ENCODE measurements around the gene CPVL. TPM values are rescaled to one million over a fixed set of nuclear protein-coding genes. Genes with fewer than 3 reads are reported as not detected.

CPVL gene
- total and polyA plus RNA-seq, 4 donors, result 16.6 to 34.8 (median 17.6) TPM

DNA sequence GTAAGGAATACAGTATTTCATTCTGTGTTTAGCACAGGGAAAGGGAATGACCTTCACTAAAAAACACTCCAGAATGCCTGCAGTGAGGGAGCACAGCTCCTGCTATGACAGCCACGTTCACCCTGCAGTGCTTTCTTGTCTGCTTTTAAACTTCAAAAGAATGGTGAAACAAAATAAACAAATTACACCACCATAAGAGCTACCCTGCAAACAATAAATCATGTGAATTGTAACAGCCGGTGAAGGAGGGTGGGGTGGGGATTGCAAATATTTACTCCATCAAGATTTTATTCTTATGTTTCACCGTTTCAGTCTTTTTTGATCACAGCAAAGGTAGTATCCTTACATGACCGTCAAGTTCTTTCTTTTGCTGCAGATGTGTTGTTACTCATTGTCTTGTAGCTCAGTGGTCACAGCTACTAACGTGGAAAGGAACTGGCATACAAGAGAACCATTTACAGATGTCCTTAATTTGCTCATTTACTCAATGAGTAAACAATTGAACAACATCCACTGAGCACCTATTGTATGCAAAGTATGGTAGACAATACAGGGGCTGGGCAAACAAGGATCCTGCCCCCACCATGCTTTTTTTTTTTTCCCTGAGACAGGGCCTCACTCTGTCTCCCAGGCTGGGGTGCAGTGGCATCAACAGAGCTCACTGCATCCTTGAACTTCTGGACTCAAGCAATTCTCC lies 44.2 kb upstream of the CPVL start:
- Histone ChIP-seq H3K27ac (ENCODE audit: low read depth in 1 of 2, low read length in 1 of 2) (no peak overlapping the region), H3K9me3 (ENCODE audit: control insufficient read depth in 4 of 4, insufficient read depth in 3 of 4, low read length in 3 of 4) (no peaks in the 10 kb centered on the region), H3K4me1 (ENCODE audit: control insufficient read depth in 5 of 5, insufficient read depth in 5 of 5, low read length in 5 of 5) (peaks cover 0 to 6% (median 2%) of the 10 kb centered on the region in 5 donors), H3K4me3 (no peak overlapping the region), H3K9ac (ENCODE audit: insufficient read depth in 1 of 2, low read length in 2 of 2) (no peak overlapping the region), H3K27me3 (ENCODE audit: control insufficient read depth in 3 of 3, insufficient read depth in 3 of 3, low read length in 2 of 3) (peaks cover 0 to 48% (median 13%) of the 10 kb centered on the region in 3 donors), H3K36me3 (ENCODE audit: control insufficient read depth in 4 of 4, insufficient read depth in 4 of 4, low read length in 4 of 4) (no peaks in the 10 kb centered on the region)
- 52 to 70% methylated on average over 5 of the region's 5 CpGs for WGBS, 2 donors
- DNase-seq, result peak in 1 of 3 donors; percentile 10
- no peak for ATAC-seq (ENCODE audit: insufficient read depth, low FRiP score)
- TF ChIP-seq, protein P1, sequence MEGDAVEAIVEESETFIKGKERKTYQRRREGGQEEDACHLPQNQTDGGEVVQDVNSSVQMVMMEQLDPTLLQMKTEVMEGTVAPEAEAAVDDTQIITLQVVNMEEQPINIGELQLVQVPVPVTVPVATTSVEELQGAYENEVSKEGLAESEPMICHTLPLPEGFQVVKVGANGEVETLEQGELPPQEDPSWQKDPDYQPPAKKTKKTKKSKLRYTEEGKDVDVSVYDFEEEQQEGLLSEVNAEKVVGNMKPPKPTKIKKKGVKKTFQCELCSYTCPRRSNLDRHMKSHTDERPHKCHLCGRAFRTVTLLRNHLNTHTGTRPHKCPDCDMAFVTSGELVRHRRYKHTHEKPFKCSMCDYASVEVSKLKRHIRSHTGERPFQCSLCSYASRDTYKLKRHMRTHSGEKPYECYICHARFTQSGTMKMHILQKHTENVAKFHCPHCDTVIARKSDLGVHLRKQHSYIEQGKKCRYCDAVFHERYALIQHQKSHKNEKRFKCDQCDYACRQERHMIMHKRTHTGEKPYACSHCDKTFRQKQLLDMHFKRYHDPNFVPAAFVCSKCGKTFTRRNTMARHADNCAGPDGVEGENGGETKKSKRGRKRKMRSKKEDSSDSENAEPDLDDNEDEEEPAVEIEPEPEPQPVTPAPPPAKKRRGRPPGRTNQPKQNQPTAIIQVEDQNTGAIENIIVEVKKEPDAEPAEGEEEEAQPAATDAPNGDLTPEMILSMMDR (IDR thresholded peaks at IDR 0.05; ENCODE audit: control extremely low read depth, extremely low read depth), result no peak

DNA sequence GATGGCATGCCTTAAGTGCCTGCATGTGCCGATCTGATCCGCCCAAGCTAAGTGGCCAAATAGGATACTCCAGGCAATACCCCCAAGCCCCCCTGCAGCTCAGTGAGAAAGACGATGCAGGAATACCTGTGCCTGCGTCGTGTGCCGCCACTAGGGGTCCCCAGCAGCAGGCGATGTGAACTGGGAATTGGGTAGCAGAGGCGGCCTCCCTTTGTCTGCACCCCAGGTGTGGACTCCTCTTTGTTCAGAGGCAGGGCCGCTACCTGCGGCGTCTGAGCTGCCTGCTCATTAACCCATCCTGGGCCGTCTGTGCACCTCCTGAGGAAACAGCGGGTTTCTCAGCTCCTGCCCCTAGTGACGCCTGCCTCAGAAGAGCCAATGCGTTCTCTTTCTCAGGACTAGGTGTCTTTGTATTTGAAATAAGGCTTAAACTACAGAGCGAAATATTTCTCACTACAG lies 43.4 kb upstream of the CPVL start:
- no peak overlapping the region for H3K4me3 ChIP-seq
- ATAC-seq (ENCODE audit: insufficient read depth, low FRiP score) (peak; percentile 38), DNase-seq (peak; percentile 57 to 71 (median 66))
- H3K27ac ChIP-seq (ENCODE audit: low read depth in 1 of 2, low read length in 1 of 2), result no peak overlapping the region
- H3K27me3 ChIP-seq (ENCODE audit: control insufficient read depth in 3 of 3, insufficient read depth in 3 of 3, low read length in 2 of 3), result peaks cover 0 to 42% (median 10%) of the 10 kb centered on the region in 3 donors
- H3K9ac ChIP-seq (ENCODE audit: insufficient read depth in 1 of 2, low read length in 2 of 2), result no peak overlapping the region
- H3K9me3 ChIP-seq (ENCODE audit: control insufficient read depth in 4 of 4, insufficient read depth in 3 of 4, low read length in 3 of 4), result no peaks in the 10 kb centered on the region
- WGBS, 2 donors, result 12 to 16% methylated on average over 16 of the region's 16 CpGs
- no peaks in the 10 kb centered on the region for H3K36me3 ChIP-seq (ENCODE audit: control insufficient read depth in 4 of 4, insufficient read depth in 4 of 4, low read length in 4 of 4)
- peaks cover 0 to 6% (median 0%) of the 10 kb centered on the region in 5 donors for H3K4me1 ChIP-seq (ENCODE audit: control insufficient read depth in 5 of 5, insufficient read depth in 5 of 5, low read length in 5 of 5)
- TF ChIP-seq, protein P1 (IDR thresholded peaks at IDR 0.05; ENCODE audit: control extremely low read depth, extremely low read depth), result peak; percentile 46

DNA sequence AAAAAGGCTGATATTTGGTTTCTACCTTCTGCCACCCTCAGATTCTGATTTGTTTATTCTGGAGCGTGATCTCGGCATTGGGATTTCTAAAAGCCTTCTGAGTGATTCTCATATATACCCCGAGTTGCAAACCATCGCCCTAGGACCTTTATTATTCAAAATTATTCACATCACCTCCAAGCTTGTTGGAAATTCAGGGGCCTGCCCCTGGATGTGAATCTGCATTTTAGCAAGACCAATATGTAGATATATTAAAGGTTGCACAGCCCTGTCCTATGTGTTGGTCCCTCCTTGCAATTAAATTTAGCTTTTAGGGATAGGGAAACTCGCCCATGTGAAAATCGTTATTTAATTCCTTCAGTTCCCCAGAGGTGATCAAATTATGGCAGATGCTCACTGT lies 39.3 kb upstream of the CPVL start:
- Histone ChIP-seq H3K4me3 (no peak overlapping the region), H3K9me3 (ENCODE audit: control insufficient read depth in 4 of 4, insufficient read depth in 3 of 4, low read length in 3 of 4) (no peaks in the 10 kb centered on the region), H3K4me1 (ENCODE audit: control insufficient read depth in 5 of 5, insufficient read depth in 5 of 5, low read length in 5 of 5) (peaks cover 0 to 4% (median 0%) of the 10 kb centered on the region in 5 donors), H3K27ac (ENCODE audit: low read depth in 1 of 2, low read length in 1 of 2) (no peak overlapping the region), H3K36me3 (ENCODE audit: control insufficient read depth in 4 of 4, insufficient read depth in 4 of 4, low read length in 4 of 4) (no peaks in the 10 kb centered on the region), H3K9ac (ENCODE audit: insufficient read depth in 1 of 2, low read length in 2 of 2) (no peak overlapping the region), H3K27me3 (ENCODE audit: control insufficient read depth in 3 of 3, insufficient read depth in 3 of 3, low read length in 2 of 3) (peaks cover 0 to 11% (median 0%) of the 10 kb centered on the region in 3 donors)
- TF ChIP-seq, protein P1 (IDR thresholded peaks at IDR 0.05; ENCODE audit: control extremely low read depth, extremely low read depth), result no peak
- DNase-seq (no peak), ATAC-seq (ENCODE audit: insufficient read depth, low FRiP score) (no peak)
- WGBS, 2 donors, result 93 to 97% methylated on average over 6 of the region's 6 CpGs

Data from lung (tissue), 12 donors.